CD8-positive, alpha-beta memory T cell (primary cell): ENCODE measurements around the gene SLC44A5. TPM values are rescaled to one million over a fixed set of nuclear protein-coding genes. Genes with fewer than 3 reads are reported as not detected.
"Not testable (repeated sequence)": the region's sequence is repeated elsewhere in the genome, so short reads cannot be mapped to it uniquely, and the experiment has no call there.

Experiments used
- CTCF ChIA-PET: fragments of 350-600 bp; sonication (Branson Sonifier 250); formaldehyde crosslinking; loops from one replicate; lab custom pipeline; 2021; ENCODE audit warnings: antibody characterized with exemption; lab: Charles Lee
- POLR2A ChIA-PET: fragments of 350-600 bp; sonication (Branson Sonifier 250); formaldehyde crosslinking; loops from one replicate; lab custom pipeline; 2021; ENCODE audit warnings: antibody characterized with exemption; lab: Charles Lee
- DNase-seq, 5 donors: peaks; one replicate each; pipeline versions ENCODE4 v3.0.0 to v3.0.0-alpha.2; 2020 to 2022; ENCODE audit warnings: mixed read lengths in 1 of 5
- H3K27ac ChIP-seq: one replicate; pipeline ENCODE4 v1.7.0; 2013; ENCODE audit warnings: low read depth, mild to moderate bottlenecking, low read length, moderate library complexity
- H3K27me3 ChIP-seq: 2 replicates; pipeline ENCODE4 v1.7.0; 2013; ENCODE audit warnings: low read length, mild to moderate bottlenecking; ENCODE audit not compliant: insufficient read depth, poor library complexity, severe bottlenecking
- H3K36me3 ChIP-seq: 2 replicates; pipeline ENCODE4 v1.7.0; 2013; ENCODE audit warnings: mild to moderate bottlenecking, low read length, moderate library complexity; ENCODE audit not compliant: insufficient read depth
- H3K4me1 ChIP-seq: 2 replicates; pipeline ENCODE4 v1.7.0; 2013; ENCODE audit warnings: mild to moderate bottlenecking, low read length, moderate library complexity; ENCODE audit not compliant: insufficient read depth
- H3K4me3 ChIP-seq: 2 replicates; pipeline ENCODE4 v1.7.0; 2013; ENCODE audit warnings: mild to moderate bottlenecking, low read length
- H3K9me3 ChIP-seq: 2 replicates; pipeline ENCODE4 v1.7.0; 2013; ENCODE audit warnings: mild to moderate bottlenecking, low read length
- H3K27ac Mint-ChIP-seq, 8 donors: one replicate each; pipeline ENCODE4 v1.8.0; 2020 to 2021; ENCODE audit warnings: mixed read lengths in 8 of 8, mild to moderate bottlenecking in 6 of 8, inconsistent platforms in 3 of 8, moderate library complexity in 3 of 8
- H3K27me3 Mint-ChIP-seq, 2 donors: one replicate each; pipeline ENCODE4 v1.8.0; 2020 to 2021; ENCODE audit warnings: mixed read lengths in 2 of 2, mild to moderate bottlenecking in 1 of 2, moderate library complexity in 1 of 2
- H3K36me3 Mint-ChIP-seq, 3 donors: one replicate each; pipeline ENCODE4 v1.8.0; 2020 to 2021; ENCODE audit warnings: mixed read lengths in 3 of 3, inconsistent platforms in 1 of 3, mild to moderate bottlenecking in 1 of 3
- H3K4me1 Mint-ChIP-seq, 3 donors: one replicate each; pipeline ENCODE4 v1.8.0; 2020 to 2021; ENCODE audit warnings: mixed read lengths in 3 of 3, inconsistent platforms in 1 of 3, mild to moderate bottlenecking in 1 of 3
- H3K4me3 Mint-ChIP-seq, 7 donors: one replicate each; pipeline ENCODE4 v1.8.0; 2020 to 2021; ENCODE audit warnings: mixed read lengths in 7 of 7, mild to moderate bottlenecking in 6 of 7, moderate library complexity in 4 of 7, inconsistent platforms in 2 of 7
- H3K9me3 Mint-ChIP-seq, 5 donors: one replicate each; pipeline ENCODE4 v1.8.0; 2020 to 2022; ENCODE audit warnings: mixed read lengths in 5 of 5, mild to moderate bottlenecking in 3 of 5, moderate library complexity in 2 of 5, inconsistent platforms in 1 of 5
- polyA plus RNA-seq: library from polyadenylated mRNA; unstranded; fragments of 300-500 nt; fragmentation: Illumina TruSeq; gene quantifications from one replicate; pipeline ENCODE4 v1.2.3, GENCODE V29; 2021
- total RNA-seq, 2 experiments: library from RNA; stranded (reverse); gene quantifications; one replicate each; pipeline ENCODE4 v1.2.3, GENCODE V29; 2021

SLC44A5 gene
- total and polyA plus RNA-seq, 3 experiments from 2014 or later = 0.24 to 0.53 (median 0.29) TPM

DNA sequence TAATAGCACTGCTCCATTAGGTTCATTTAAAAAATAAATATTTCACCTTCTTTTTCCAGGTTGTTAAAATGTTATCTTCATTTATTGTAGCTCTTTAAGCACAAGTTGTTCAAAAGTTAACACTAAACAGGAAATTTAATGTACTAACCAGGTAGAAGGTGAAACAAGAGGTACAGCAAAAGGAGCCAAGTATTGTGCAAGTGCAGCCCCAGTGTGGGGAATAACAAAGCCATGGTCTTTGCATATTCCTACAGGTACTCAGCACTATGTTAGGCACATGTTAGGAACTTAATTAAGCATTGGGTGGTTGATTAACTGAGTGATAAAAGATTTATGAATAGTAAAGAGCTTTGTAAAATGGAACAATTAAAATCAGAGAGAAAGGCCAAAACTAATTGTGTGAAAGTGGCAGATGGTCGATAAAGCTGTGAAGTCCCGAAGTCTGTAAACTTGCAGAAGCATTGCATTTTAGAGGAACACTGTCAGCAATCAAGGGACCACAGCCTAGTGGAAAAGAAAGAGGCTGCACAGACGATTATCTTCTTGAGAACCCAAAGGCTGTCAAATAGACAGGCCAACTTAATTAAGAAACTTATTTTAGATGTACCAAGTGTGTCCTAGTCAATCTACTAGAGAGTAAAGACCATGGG, 185.8 kb downstream of the SLC44A5 start:
- H3K4me3 Mint-ChIP-seq = no peak overlapping the region
- no peaks in the 10 kb centered on the region for H3K36me3 Mint-ChIP-seq
- H3K4me1 Mint-ChIP-seq = no peaks in the 10 kb centered on the region
- no peak overlapping the region for H3K27ac ChIP-seq
- no peak for DNase-seq
- ChIA-PET POLR2A (no interaction called here), CTCF (no interaction called here)
- no peaks in the 10 kb centered on the region for H3K36me3 ChIP-seq
- no peaks in the 10 kb centered on the region for H3K4me1 ChIP-seq
- no peaks in the 10 kb centered on the region for H3K27me3 Mint-ChIP-seq
- H3K4me3 ChIP-seq = no peak overlapping the region
- H3K27me3 ChIP-seq = no peaks in the 10 kb centered on the region
- peaks cover 0 to 2% (median 0%) of the 10 kb centered on the region in 5 donors for H3K9me3 Mint-ChIP-seq
- H3K27ac Mint-ChIP-seq = no peak overlapping the region
- no peaks in the 10 kb centered on the region for H3K9me3 ChIP-seq

DNA sequence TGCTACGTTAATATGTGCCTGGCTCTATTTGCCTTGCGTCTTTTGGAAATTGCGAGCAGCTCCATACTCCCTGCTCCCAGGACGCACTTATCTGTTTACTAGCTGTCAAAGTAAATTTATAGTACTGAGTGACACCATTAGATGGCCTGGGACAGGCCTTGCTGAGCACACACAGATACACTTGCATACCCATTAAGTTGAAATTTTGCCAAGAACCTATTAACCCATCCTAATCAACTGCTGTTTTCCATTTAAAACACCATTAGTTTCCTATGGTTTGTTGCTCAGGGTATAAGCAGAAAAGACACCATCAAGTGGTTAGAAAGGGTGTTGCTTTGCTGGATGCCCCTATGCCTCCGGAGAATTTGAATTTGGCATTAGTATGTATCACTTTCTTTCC, 187.3 kb downstream of the SLC44A5 start:
- Mint-ChIP-seq H3K27ac (no peak overlapping the region), H3K9me3 (peaks cover 0 to 2% (median 0%) of the 10 kb centered on the region in 5 donors), H3K27me3 (no peaks in the 10 kb centered on the region), H3K36me3 (no peaks in the 10 kb centered on the region), H3K4me1 (no peaks in the 10 kb centered on the region), H3K4me3 (no peak overlapping the region)
- H3K4me3 ChIP-seq = no peak overlapping the region
- ChIA-PET CTCF (no interaction called here), POLR2A (no interaction called here)
- no peaks in the 10 kb centered on the region for H3K36me3 ChIP-seq
- no peaks in the 10 kb centered on the region for H3K27me3 ChIP-seq
- no peak for DNase-seq
- no peaks in the 10 kb centered on the region for H3K4me1 ChIP-seq
- H3K9me3 ChIP-seq = no peaks in the 10 kb centered on the region
- no peak overlapping the region for H3K27ac ChIP-seq

DNA sequence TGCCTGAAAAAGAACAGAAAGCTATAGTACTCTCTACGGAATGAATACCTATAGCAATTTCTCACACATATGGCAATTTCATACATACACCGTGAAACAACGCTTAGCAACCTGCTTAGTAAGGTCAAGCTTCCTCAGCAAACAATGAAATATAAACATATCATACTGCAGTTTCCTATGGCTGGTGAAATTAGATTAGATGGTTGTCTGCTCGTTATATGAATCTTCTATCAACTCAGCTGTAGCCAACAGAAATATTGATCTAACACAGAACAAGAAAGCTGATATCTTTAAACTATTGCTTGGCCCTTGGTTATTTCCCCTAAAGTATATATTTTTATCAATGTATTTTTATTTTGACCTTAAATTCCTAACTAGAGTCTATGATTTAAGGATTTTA, 187.8 kb downstream of the SLC44A5 start:
- H3K4me1 ChIP-seq = no peaks in the 10 kb centered on the region
- Mint-ChIP-seq H3K4me3 (no peak overlapping the region), H3K9me3 (peaks cover 0 to 2% (median 0%) of the 10 kb centered on the region in 5 donors), H3K36me3 (no peaks in the 10 kb centered on the region), H3K4me1 (no peaks in the 10 kb centered on the region), H3K27ac (no peak overlapping the region), H3K27me3 (no peaks in the 10 kb centered on the region)
- H3K9me3 ChIP-seq = no peaks in the 10 kb centered on the region
- no peaks in the 10 kb centered on the region for H3K27me3 ChIP-seq
- POLR2A ChIA-PET = no interaction called here
- no peak for DNase-seq
- CTCF ChIA-PET = no interaction called here
- H3K27ac ChIP-seq = no peak overlapping the region
- no peaks in the 10 kb centered on the region for H3K36me3 ChIP-seq
- H3K4me3 ChIP-seq = no peak overlapping the region

DNA sequence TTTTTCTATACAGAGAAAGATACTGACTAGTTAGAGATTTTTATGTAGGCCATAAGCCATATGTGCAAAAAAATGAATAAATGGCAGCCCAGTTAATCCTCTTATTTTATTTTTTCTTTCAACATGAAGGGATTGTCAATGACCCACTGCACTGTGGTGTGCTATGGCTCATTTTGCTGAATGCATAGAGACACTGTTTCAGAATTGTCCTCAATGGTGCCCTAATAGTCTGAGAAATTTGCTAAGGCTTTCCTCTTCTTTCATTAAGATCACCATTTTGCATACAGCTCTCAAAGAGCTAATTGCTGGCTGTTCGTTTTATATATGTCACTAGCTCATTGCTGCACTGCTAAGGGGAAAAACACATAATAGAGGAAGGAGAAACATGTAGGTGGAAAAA, 189.5 kb downstream of the SLC44A5 start:
- Mint-ChIP-seq H3K4me3 (no peak overlapping the region), H3K27ac (no peak overlapping the region), H3K4me1 (no peaks in the 10 kb centered on the region), H3K27me3 (no peaks in the 10 kb centered on the region), H3K9me3 (peaks cover 0 to 5% (median 2%) of the 10 kb centered on the region in 5 donors), H3K36me3 (no peaks in the 10 kb centered on the region)
- no peaks in the 10 kb centered on the region for H3K27me3 ChIP-seq
- H3K4me3 ChIP-seq = no peak overlapping the region
- H3K36me3 ChIP-seq = no peaks in the 10 kb centered on the region
- no peak overlapping the region for H3K27ac ChIP-seq
- H3K9me3 ChIP-seq = no peaks in the 10 kb centered on the region
- no peaks in the 10 kb centered on the region for H3K4me1 ChIP-seq
- POLR2A ChIA-PET = no interaction called here
- CTCF ChIA-PET = no interaction called here
- no peak for DNase-seq

DNA sequence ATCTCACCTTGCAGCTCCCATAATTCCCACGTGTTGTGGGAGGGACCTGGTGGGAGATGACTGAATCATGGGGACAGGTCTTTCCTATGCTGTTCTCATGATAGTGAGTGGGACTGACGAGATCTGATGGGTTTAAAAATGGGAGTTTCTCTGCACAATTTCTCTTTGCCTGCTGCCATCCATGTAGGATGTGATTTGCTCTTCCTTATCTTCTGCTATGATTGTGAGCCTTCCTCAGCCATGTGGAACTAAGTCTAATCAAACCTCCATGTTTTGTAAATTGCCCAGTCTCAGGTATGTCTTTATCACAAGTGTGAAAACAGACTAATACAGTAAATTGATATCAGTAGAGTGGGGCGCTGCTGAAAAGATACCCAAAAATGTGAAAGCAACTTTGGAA, 195.7 kb downstream of the SLC44A5 start:
- POLR2A ChIA-PET = no interaction called here

DNA sequence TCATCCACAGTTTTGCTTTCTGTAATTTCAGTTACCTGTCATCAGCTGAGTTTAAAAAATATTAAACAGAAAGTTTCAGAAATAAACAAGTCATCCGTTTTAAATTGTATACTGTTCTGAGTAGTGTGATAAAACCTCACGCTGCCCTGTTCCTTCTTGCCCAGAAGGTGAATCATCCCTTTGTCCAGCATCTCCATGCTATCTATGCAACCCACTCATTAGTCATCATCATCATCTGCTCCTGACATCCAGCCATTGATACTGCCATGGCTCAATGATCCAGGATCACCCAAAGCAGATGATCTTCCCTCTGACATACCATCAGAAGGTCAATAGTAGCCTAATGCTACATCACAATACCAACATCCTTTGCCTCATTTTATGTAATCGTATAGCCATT, 198.3 kb downstream of the SLC44A5 start:
- POLR2A ChIA-PET = no interaction called here
- Mint-ChIP-seq H3K27me3 (no peaks in the 10 kb centered on the region), H3K36me3 (no peaks in the 10 kb centered on the region), H3K4me3 (no peak overlapping the region), H3K4me1 (no peaks in the 10 kb centered on the region), H3K27ac (no peak overlapping the region), H3K9me3 (peaks cover 0 to 7% (median 2%) of the 10 kb centered on the region in 5 donors)
- no peak overlapping the region for H3K4me3 ChIP-seq
- no peaks in the 10 kb centered on the region for H3K9me3 ChIP-seq
- H3K27me3 ChIP-seq = no peaks in the 10 kb centered on the region
- CTCF ChIA-PET = no interaction called here
- no peak for DNase-seq
- no peaks in the 10 kb centered on the region for H3K36me3 ChIP-seq
- no peaks in the 10 kb centered on the region for H3K4me1 ChIP-seq
- no peak overlapping the region for H3K27ac ChIP-seq

More for the DNA sequence above, 195.7 kb downstream of the SLC44A5 start:
- Histone ChIP-seq H3K4me3 (no peak overlapping the region), H3K9me3 (no peaks in the 10 kb centered on the region), H3K36me3 (no peaks in the 10 kb centered on the region), H3K4me1 (no peaks in the 10 kb centered on the region), H3K27me3 (no peaks in the 10 kb centered on the region), H3K27ac (no peak overlapping the region)
- Mint-ChIP-seq H3K9me3 (peaks cover 0 to 3% (median 2%) of the 10 kb centered on the region in 5 donors), H3K27ac (no peak overlapping the region), H3K36me3 (no peaks in the 10 kb centered on the region), H3K4me3 (no peak overlapping the region), H3K27me3 (no peaks in the 10 kb centered on the region), H3K4me1 (no peaks in the 10 kb centered on the region)
- CTCF ChIA-PET = no interaction called here
- DNase-seq = no peak

DNA sequence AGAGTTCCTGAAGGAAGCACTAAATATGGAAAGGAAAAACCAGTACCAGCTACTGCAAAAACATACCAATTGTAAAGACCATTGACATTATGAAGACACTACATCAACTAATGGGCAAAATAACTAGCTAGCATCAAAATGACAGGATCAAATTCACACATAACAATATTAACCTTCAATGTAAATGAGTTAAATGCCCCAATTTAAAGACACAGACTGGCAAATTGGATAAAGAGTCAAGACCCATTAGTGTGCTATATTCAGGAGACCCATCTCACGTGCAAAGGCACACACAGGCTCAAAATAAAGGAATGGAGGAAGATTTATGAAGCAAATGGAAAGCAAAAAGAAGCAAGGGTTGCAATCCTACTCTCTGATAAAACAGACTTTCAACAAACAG, 206.2 kb downstream of the SLC44A5 start:
- H3K27me3 Mint-ChIP-seq, DNase-seq, H3K36me3 Mint-ChIP-seq, H3K27ac ChIP-seq, H3K27ac Mint-ChIP-seq, H3K27me3 ChIP-seq, H3K4me1 ChIP-seq, POLR2A ChIA-PET, H3K4me3 Mint-ChIP-seq, H3K4me3 ChIP-seq, H3K36me3 ChIP-seq, H3K4me1 Mint-ChIP-seq, CTCF ChIA-PET, H3K9me3 ChIP-seq: not testable (repeated sequence)
- H3K9me3 Mint-ChIP-seq = peaks cover 8 to 32% (median 15%) of the 10 kb centered on the region in 5 donors

DNA sequence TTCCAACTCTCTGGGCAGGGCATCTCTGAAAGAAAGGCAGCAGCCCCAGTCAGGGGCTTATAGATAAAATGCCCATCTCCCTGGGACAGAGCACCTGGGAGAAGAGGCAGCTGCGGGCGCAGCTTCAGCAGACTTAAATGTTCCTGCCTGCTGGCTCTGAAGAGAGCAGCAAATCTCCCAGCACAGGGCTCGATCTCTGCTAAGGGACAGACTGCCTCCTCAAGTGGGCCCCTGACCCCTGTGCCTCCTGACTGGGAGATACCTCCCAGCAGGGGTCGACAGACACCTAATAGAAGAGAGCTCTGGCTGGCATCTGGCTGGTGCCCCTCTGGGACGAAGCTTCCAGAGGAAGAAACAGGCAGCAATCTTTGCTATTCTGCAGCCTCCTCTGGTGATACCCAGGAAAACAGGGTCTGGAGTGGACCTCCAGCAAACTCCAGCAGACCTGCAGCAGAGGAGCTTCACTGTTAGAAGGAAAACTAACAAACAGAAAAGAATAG, 207.7 kb downstream of the SLC44A5 start:
- H3K27me3 ChIP-seq, H3K27me3 Mint-ChIP-seq, H3K4me1 Mint-ChIP-seq, H3K4me1 ChIP-seq, H3K36me3 ChIP-seq, H3K9me3 ChIP-seq, H3K27ac Mint-ChIP-seq, CTCF ChIA-PET, DNase-seq, H3K36me3 Mint-ChIP-seq, POLR2A ChIA-PET, H3K27ac ChIP-seq, H3K4me3 ChIP-seq, H3K4me3 Mint-ChIP-seq: not testable (repeated sequence)
- H3K9me3 Mint-ChIP-seq = peaks cover 11 to 32% (median 16%) of the 10 kb centered on the region in 5 donors
